Activated CD4-positive, alpha-beta T cell treated with anti-CD3 and anti-CD28 coated beads for 48 hours (primary cell): ENCODE data around the gene CTNNA2.

Experiments
- DNase-seq: peaks from one replicate; pipeline ENCODE4 v3.0.0-alpha.2; 2020

The CTNNA2 gene

GRCh38 chr2:79714283-79714682 lies 201.4 kb downstream of the CTNNA2 start:
- DNase-seq: no peak

GRCh38 chr2:79715338-79715737 lies 202.5 kb downstream of the CTNNA2 start:
- DNase-seq: no peak

GRCh38 chr2:79716266-79716665 lies 203.4 kb downstream of the CTNNA2 start:
- DNase-seq: no peak

GRCh38 chr2:79717364-79718007 lies 204.6 kb downstream of the CTNNA2 start:
- no peak for DNase-seq

- no peak for DNase-seq
Measured at GRCh38 chr2:79721061-79721460, 208.2 kb downstream of the CTNNA2 start.

- no peak for DNase-seq
Measured at GRCh38 chr2:79721966-79722365, 209.1 kb downstream of the CTNNA2 start.

- no peak for DNase-seq
Measured at GRCh38 chr2:79723830-79724229, 211.0 kb downstream of the CTNNA2 start.

- no peak for DNase-seq
Measured at GRCh38 chr2:79729532-79729931, 216.7 kb downstream of the CTNNA2 start.

GRCh38 chr2:79734518-79734917 lies 221.7 kb downstream of the CTNNA2 start:
- no peak for DNase-seq

GRCh38 chr2:79740879-79741443 lies 228.1 kb downstream of the CTNNA2 start:
- DNase-seq: no peak

- no peak for DNase-seq
Measured at GRCh38 chr2:79750321-79750720, 237.5 kb downstream of the CTNNA2 start.

- DNase-seq: no peak
Measured at GRCh38 chr2:79757526-79757925, 244.7 kb downstream of the CTNNA2 start.

- no peak for DNase-seq
Measured at GRCh38 chr2:79758042-79758441, 245.2 kb downstream of the CTNNA2 start.

- DNase-seq: no peak
Measured at GRCh38 chr2:79758749-79759282, 246.0 kb downstream of the CTNNA2 start.

GRCh38 chr2:79770926-79771325 lies 258.1 kb downstream of the CTNNA2 start:
- no peak for DNase-seq

- no peak for DNase-seq
Measured at GRCh38 chr2:79771493-79771892, 258.6 kb downstream of the CTNNA2 start.

GRCh38 chr2:79774016-79774415 lies 261.2 kb downstream of the CTNNA2 start:
- no peak for DNase-seq

GRCh38 chr2:79776461-79776860 lies 263.6 kb downstream of the CTNNA2 start:
- no peak for DNase-seq

- DNase-seq: no peak
Measured at GRCh38 chr2:79780781-79781180, 267.9 kb downstream of the CTNNA2 start.

GRCh38 chr2:79782576-79783452 lies 270.0 kb downstream of the CTNNA2 start:
- no peak for DNase-seq

GRCh38 chr2:79788952-79789651 lies 276.3 kb downstream of the CTNNA2 start:
- no peak for DNase-seq

- DNase-seq: no peak
Measured at GRCh38 chr2:79789811-79790210, 277.0 kb downstream of the CTNNA2 start.

GRCh38 chr2:79792090-79792489 lies 279.2 kb downstream of the CTNNA2 start:
- DNase-seq: no peak
